Panc1 (cell line): Measurements from ENCODE around the gene PINK1. TPM values are rescaled to one million over a fixed set of nuclear protein-coding genes. Genes with fewer than 3 reads are reported as not detected.
"Not testable (repeated sequence)": the region's sequence is repeated elsewhere in the genome, so short reads cannot be mapped to it uniquely, and the experiment has no call there.

Experiments used
- ATAC-seq: fragments of 200-7000 bp; cut with Tn5 transposase; 2 replicates; pipeline ENCODE4 v1.9.1; 2020; ENCODE audit warnings: mild to moderate bottlenecking, moderate library complexity
- BruUV-seq: library from RNA; stranded (reverse); fragments of 400-500 nt; replicated peaks from 2 replicates; lab custom pipeline; 2021; lab: Mats Ljungman, UMichigan
- CTCF ChIA-PET: fragments of 300-600 bp; sonication (Branson Sonifier 250); formaldehyde crosslinking; loops from one replicate; lab custom pipeline; 2022; ENCODE audit warnings: antibody characterized with exemption; lab: Charles Lee
- POLR2A ChIA-PET: fragments of 300-600 bp; sonication (Branson Sonifier 250); formaldehyde crosslinking; loops from one replicate; lab custom pipeline; 2022; ENCODE audit warnings: antibody characterized with exemption; lab: Charles Lee
- DNase-seq: peaks from one replicate; pipeline ENCODE4 v3.0.0-alpha.2; 2010; ENCODE audit warnings: low read depth, low spot score
- H3K27ac ChIP-seq: 2 replicates; pipeline ENCODE4 v1.5.1; 2011; ENCODE audit warnings: mild to moderate bottlenecking, low read length, inconsistent platforms
- H3K27me3 ChIP-seq: fragments of 200-500 bp; sonication (Bioruptor generic); 2 replicates; pipeline ENCODE4 v1.6.0; 2014; ENCODE audit warnings: low read length, inconsistent platforms; ENCODE audit not compliant: control insufficient read depth, insufficient read depth
- H3K36me3 ChIP-seq: fragments of 200-500 bp; sonication (Bioruptor generic); 2 replicates; pipeline ENCODE4 v1.5.1; 2014; ENCODE audit warnings: inconsistent platforms, mild to moderate bottlenecking, low read length, moderate library complexity; ENCODE audit not compliant: control insufficient read depth, insufficient read depth
- H3K4me1 ChIP-seq: 2 replicates; pipeline ENCODE4 v1.5.1; 2011; ENCODE audit warnings: inconsistent platforms, mild to moderate bottlenecking, low read length, moderate library complexity; ENCODE audit not compliant: control insufficient read depth, insufficient read depth
- H3K4me3 ChIP-seq, 2 experiments: 2 replicates each; pipeline ENCODE4 v1.5.1; 2011 to 2012; ENCODE audit warnings: low read depth in 2 of 2, low read length in 2 of 2, mild to moderate bottlenecking in 2 of 2, inconsistent platforms in 1 of 2, moderate library complexity in 1 of 2
- H3K9me3 ChIP-seq: fragments of 200-500 bp; sonication (Bioruptor generic); 2 replicates; pipeline ENCODE4 v1.5.1; 2014; ENCODE audit warnings: low read depth, mild to moderate bottlenecking, inconsistent platforms, low read length, moderate library complexity; ENCODE audit not compliant: control insufficient read depth, insufficient read depth
- POLR2AphosphoS5 ChIP-seq: IDR thresholded peaks from 2 replicates; pipeline ENCODE4 v1.6.1; 2012; ENCODE audit warnings: mild to moderate bottlenecking, low read depth, low read length, moderate library complexity
- SIN3A ChIP-seq: IDR thresholded peaks from 2 replicates; pipeline ENCODE4 v1.6.1; 2012; ENCODE audit warnings: low read depth, mild to moderate bottlenecking, low read length, moderate library complexity, borderline replicate concordance; ENCODE audit not compliant: insufficient read depth
- TCF7L2 ChIP-seq: IDR thresholded peaks from 2 replicates; pipeline ENCODE4 v1.6.1; 2011; ENCODE audit warnings: mild to moderate bottlenecking, low read depth, low read length, inconsistent platforms
- in situ Hi-C: cut with HindIII; loops from 2 replicates; pipeline ENCODE4 v1.10.0; 2016; ENCODE audit warnings: low sequenced_read_pairs, low pct_unique_long_range_greater_than_20kb
- intact Hi-C: fragments of 100-400 bp; cut with micrococcal nuclease; formaldehyde crosslinking; loops from one replicate; pipeline ENCODE4 v1.10.0; 2022; ENCODE audit not compliant: unreplicated experiment
- total RNA-seq: library from RNA; stranded (reverse); gene quantifications from one replicate; pipeline ENCODE4 v1.2.1, GENCODE V29; 2021; ENCODE audit not compliant: unreplicated experiment
- TF ChIP-seq, protein P1 (sequence below), 2 experiments: IDR thresholded peaks; 2 replicates each; pipeline ENCODE4 v1.6.1; 2011 to 2012; ENCODE audit warnings: low read depth in 2 of 2, control low read depth in 1 of 2, low read length in 1 of 2, mild to moderate bottlenecking in 1 of 2, moderate library complexity in 1 of 2; ENCODE audit not compliant: insufficient read depth in 1 of 2
- TF ChIP-seq, protein P2 (sequence below): fragments of 450-650 bp; IDR thresholded peaks from 2 replicates; pipeline ENCODE4 v1.5.1; 2017; ENCODE audit warnings: mild to moderate bottlenecking

PINK1 gene
- total RNA-seq, 1 experiment from 2014 or later = 32.1 TPM

DNA sequence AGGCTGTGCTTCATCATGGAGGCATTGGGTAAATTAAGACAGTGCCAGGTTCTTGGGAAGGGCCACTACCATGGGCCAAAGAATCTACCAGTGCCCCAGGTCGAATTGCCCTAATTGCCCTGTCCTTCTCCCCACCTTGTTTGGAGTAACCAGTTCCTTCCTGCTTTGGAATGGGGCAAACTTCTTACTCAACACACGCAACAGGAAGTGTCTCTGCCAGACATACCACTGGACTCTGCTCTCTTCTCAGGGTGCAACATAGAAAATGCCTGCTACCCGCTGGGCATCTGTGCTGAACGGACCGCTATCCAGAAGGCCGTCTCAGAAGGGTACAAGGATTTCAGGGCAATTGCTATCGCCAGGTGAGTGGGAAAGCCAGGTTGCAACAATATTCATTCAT lies 28.6 kb upstream of the PINK1 start:
- TF ChIP-seq, protein P1, sequence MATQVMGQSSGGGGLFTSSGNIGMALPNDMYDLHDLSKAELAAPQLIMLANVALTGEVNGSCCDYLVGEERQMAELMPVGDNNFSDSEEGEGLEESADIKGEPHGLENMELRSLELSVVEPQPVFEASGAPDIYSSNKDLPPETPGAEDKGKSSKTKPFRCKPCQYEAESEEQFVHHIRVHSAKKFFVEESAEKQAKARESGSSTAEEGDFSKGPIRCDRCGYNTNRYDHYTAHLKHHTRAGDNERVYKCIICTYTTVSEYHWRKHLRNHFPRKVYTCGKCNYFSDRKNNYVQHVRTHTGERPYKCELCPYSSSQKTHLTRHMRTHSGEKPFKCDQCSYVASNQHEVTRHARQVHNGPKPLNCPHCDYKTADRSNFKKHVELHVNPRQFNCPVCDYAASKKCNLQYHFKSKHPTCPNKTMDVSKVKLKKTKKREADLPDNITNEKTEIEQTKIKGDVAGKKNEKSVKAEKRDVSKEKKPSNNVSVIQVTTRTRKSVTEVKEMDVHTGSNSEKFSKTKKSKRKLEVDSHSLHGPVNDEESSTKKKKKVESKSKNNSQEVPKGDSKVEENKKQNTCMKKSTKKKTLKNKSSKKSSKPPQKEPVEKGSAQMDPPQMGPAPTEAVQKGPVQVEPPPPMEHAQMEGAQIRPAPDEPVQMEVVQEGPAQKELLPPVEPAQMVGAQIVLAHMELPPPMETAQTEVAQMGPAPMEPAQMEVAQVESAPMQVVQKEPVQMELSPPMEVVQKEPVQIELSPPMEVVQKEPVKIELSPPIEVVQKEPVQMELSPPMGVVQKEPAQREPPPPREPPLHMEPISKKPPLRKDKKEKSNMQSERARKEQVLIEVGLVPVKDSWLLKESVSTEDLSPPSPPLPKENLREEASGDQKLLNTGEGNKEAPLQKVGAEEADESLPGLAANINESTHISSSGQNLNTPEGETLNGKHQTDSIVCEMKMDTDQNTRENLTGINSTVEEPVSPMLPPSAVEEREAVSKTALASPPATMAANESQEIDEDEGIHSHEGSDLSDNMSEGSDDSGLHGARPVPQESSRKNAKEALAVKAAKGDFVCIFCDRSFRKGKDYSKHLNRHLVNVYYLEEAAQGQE (IDR thresholded peaks at IDR 0.05; ENCODE audit: insufficient read depth in 1 of 2, low read depth in 2 of 2, low read length in 1 of 2) = no peak
- TF ChIP-seq, protein P2, sequence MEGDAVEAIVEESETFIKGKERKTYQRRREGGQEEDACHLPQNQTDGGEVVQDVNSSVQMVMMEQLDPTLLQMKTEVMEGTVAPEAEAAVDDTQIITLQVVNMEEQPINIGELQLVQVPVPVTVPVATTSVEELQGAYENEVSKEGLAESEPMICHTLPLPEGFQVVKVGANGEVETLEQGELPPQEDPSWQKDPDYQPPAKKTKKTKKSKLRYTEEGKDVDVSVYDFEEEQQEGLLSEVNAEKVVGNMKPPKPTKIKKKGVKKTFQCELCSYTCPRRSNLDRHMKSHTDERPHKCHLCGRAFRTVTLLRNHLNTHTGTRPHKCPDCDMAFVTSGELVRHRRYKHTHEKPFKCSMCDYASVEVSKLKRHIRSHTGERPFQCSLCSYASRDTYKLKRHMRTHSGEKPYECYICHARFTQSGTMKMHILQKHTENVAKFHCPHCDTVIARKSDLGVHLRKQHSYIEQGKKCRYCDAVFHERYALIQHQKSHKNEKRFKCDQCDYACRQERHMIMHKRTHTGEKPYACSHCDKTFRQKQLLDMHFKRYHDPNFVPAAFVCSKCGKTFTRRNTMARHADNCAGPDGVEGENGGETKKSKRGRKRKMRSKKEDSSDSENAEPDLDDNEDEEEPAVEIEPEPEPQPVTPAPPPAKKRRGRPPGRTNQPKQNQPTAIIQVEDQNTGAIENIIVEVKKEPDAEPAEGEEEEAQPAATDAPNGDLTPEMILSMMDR = no peak
- TF ChIP-seq POLR2AphosphoS5 (no peak), TCF7L2 (no peak), SIN3A (no peak)
- Histone ChIP-seq H3K27ac (no peak overlapping the region), H3K36me3 (no peaks in the 10 kb centered on the region), H3K27me3 (no peaks in the 10 kb centered on the region), H3K9me3 (no peaks in the 10 kb centered on the region), H3K4me1 (no peaks in the 10 kb centered on the region; the same call in 1 of the 2 replicates), H3K4me3 (no peak overlapping the region)
- CTCF ChIA-PET = no interaction called here
- no TSS peak for BruUV-seq
- POLR2A ChIA-PET = no interaction called here
- intact Hi-C loops (no loop called here), in situ Hi-C loops (no loop called here)
- ATAC-seq (no peak), DNase-seq (no peak)

DNA sequence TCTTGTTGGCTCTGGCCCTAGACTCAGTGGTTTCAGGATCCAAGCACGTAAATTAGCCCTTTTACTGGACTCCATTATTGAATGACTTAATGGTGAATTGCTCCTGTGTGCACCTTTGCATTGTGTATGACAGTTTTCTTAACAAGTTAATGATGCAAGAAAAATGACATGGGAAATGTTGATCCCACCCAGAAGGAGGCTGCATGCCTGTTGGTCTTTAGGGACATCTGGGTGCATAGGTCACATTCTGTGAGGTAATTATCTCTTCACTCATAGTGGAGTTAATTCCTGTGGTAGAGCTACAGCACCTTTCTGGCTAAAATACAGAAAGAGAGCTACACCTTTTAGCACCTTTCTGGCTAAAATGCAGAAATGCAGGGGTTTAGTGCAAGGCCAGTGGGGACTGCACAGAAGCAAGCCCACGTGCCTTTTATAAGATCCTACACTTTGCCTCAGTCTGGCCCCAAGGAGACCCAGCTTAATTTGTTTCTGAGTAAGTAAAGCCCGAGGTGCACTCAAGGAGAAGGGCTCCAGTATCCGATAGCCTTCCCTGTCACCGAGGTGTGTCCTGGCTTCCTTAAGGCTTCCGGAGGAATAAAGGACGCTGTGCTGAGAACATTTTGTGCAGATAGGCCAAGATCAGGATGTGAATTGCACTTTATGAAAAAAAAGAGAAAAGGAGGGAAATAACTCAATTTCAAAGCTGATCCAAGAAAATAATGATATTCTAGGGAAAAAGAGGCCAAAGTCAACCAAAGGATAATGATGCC lies 26.3 kb upstream of the PINK1 start:
- POLR2A ChIA-PET, H3K27ac ChIP-seq, BruUV-seq, H3K27me3 ChIP-seq, H3K4me3 ChIP-seq, H3K36me3 ChIP-seq, ATAC-seq, in situ Hi-C loops, H3K9me3 ChIP-seq, H3K4me1 ChIP-seq, DNase-seq, intact Hi-C loops: not testable (repeated sequence)
- CTCF ChIA-PET = interaction anchor here (0.6 kb wide), 1 partner anchor 39 kb away, joined by 3 read pairs; no protein-coding TSS in a partner anchor

- DNase-seq (no peak), ATAC-seq (no peak)
- no peak overlapping the region for H3K4me3 ChIP-seq
- in situ Hi-C loops (no loop called here), intact Hi-C loops (no loop called here)
- no peak overlapping the region; the same call in 1 of the 2 replicates for H3K27ac ChIP-seq
- ChIA-PET POLR2A (interaction anchor here (0.5 kb wide), 1 partner anchor 1704 kb away, joined by 7 read pairs; no protein-coding TSS in a partner anchor), CTCF (no interaction called here)
- no TSS peak for BruUV-seq
- H3K36me3 ChIP-seq = no peaks in the 10 kb centered on the region
- no peaks in the 10 kb centered on the region for H3K9me3 ChIP-seq
- H3K27me3 ChIP-seq = no peaks in the 10 kb centered on the region
- peaks cover 31% of the 10 kb centered on the region for H3K4me1 ChIP-seq
- TF ChIP-seq TCF7L2 = no peak
- TF ChIP-seq POLR2AphosphoS5 = no peak
- TF ChIP-seq SIN3A = no peak
- TF ChIP-seq, protein P1 (IDR thresholded peaks at IDR 0.05; ENCODE audit: insufficient read depth in 1 of 2, low read depth in 2 of 2, low read length in 1 of 2) = no peak
- TF ChIP-seq, protein P2 = no peak
Measured at GRCh38 chr1:20609541-20609940, 23.7 kb upstream of the PINK1 start.
